Adrenal gland (tissue), 5 donors: Measurements from ENCODE around the gene UBAC2.

Experiments used
- CTCF ChIP-seq, 6 experiments: fragments of 450-650 bp in 4 of 6; fragments of 200-600 bp in 2 of 6; sonication (generic) in 1 of 6; IDR thresholded peaks; 1 replicate in 5 of 6; 2 replicates in 1 of 6; pipeline versions ENCODE4 v1.5.1 to v1.8.0; 2016 to 2021; ENCODE audit warnings: antibody characterized with exemption in 6 of 6, mild to moderate bottlenecking in 2 of 6, moderate library complexity in 1 of 6
- POLR2A ChIP-seq, 2 donors: fragments of 450-650 bp; IDR thresholded peaks; one replicate each; pipeline ENCODE4 v1.6.1; 2017; ENCODE audit warnings: antibody characterized with exemption in 2 of 2, mild to moderate bottlenecking in 2 of 2, moderate library complexity in 1 of 2
- donor health status: DM: no; HTN: no; CAD: no.

GRCh38 chr13:99279637-99280036 lies 79.0 kb downstream of the UBAC2 start:
- no peak for TF ChIP-seq POLR2A (IDR thresholded peaks at IDR 0.05)
- TF ChIP-seq CTCF (IDR thresholded peaks at IDR 0.05): no peak
